HG02798 (cell line): ENCODE measurements around the gene ZNF699.
"Not testable (repeated sequence)": the region's sequence is repeated elsewhere in the genome, so short reads cannot be mapped to it uniquely, and the experiment has no call there.

Experiments
- ATAC-seq: cut with Tn5 transposase; IDR thresholded peaks from one replicate; pipeline ENCODE4 v1.9.1; 2021; ENCODE audit warnings: mild to moderate bottlenecking; ENCODE audit not compliant: unreplicated experiment, poor library complexity

The ZNF699 gene

DNA sequence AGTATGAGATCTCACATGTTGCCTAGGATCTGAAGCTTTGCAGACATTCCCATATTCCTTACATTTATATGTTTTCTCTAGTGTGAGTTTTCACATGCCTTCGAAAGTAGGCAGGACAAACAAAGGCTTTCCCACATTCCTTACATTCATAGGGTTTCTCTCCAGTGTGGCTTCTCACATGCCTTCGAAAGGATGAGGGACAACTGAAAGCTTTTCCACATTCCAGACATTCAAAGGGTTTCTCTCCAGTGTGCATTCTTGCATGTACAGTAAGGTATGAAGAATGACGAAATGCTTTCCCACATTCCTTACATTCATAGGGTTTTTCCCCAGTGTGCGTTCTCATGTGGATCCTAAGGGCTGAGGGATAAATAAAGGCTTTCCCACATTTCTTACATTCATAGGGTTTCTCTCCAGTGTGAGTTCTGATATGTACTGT, 14.2 kb downstream of the ZNF699 start:
- no peak for ATAC-seq

DNA sequence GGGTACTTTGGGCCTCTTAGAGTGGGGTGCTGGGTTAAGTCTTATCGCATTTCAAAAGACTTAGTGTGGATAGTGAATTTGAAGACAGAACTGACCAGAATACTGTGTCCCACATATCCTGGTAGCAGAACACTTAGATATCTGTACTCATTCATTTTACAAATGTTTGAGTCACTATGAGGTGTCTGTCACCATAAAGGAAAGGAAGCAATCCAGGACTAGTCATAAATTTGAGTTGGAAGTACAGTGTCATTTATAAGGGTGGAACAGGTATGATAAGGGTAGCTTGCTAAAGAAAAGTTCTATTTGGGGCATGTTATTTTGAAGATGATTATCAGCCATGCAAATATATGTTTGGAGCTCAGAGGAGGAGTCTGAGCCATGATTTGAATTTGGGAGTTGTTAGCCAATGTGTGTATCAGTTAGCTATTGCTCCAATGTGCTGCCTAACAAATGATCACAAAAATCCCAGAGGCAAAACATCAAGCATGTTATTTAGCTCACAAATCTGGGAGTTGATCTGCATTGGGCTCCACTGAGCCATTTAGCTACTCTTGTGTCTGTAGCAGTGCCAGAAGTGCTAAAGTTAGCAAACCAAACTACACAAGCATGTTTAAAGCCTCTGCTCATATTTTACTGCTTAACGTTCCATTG, 20.3 kb downstream of the ZNF699 start:
- ATAC-seq = no peak

GRCh38 chr19:9283485-9283884, 26.2 kb downstream of the ZNF699 start:
- ATAC-seq = not testable (repeated sequence)

DNA sequence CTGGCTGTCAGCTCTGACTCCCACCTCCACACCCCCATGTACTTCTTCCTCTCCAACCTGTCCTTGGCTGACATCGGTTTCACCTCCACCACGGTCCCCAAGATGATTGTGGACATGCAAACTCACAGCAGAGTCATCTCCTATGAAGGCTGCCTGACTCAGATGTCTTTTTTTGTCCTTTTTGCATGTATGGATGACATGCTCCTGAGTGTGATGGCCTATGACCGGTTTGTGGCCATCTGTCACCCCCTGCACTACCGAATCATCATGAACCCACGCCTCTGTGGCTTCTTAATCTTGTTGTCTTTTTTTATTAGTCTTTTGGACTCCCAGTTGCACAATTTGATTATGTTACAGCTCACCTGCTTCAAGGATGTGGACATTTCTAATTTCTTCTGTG, 58.4 kb downstream of the ZNF699 start:
- ATAC-seq = no peak

DNA sequence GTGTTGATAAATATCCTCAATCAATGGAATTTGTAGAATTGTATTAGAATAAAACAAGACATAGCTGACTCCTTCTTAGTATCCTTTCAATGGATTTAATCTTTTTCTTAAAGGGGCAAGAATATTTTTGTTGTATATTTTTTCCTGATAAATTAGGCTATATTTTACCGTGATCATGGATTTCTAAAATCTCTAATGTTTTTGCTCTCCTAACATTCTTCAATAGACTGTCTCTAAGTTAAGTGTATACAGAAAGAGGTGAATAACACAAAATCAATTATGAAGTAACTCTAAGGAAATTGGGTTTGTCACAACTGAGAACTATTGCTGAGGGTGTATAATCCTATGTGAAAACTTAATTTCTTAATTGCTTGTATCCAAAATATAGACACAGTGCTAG, 59.0 kb downstream of the ZNF699 start, which contains the start of gene OR7E24:
Gene OR7E24 (plus strand): TSS at position 301 of the 400 bp plus-strand sequence. CDS start 114 bp downstream, outside the sequence.
- ATAC-seq = no peak
